ENCODE data around the gene ST6GAL1.

Gene ST6GAL1

DNA sequence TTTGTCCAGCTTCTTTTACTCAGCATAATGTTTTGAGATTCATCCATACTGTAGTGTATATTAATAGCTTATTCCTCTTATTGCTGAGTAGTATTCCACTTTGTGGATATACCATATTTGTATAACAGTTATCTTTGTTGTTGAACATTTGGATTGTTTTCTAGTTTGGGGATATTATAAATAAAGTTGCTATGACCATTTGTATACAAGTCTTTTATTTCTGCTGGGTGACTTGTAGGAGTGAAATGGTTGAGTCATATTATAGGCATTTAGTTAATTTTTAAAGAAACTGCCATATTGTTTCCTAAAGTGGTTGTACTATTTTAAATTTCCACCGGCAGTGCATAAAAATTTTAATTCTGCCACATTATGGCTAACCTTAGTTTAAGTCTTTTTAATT lies 155.6 kb downstream of the ST6GAL1 start:
- Histone ChIP-seq H3K27ac (ENCODE audit: low read length) (no peak overlapping the region), H3K4me1 (ENCODE audit: control insufficient read depth, insufficient read depth, low read length) (0 out of 2 replicates have a peak, but pooled peaks cover 2% of the 10 kb centered on the region), H3K9me3 (ENCODE audit: control insufficient read depth, insufficient read depth, low read length) (no peaks in the 10 kb centered on the region), H3K36me3 (ENCODE audit: control insufficient read depth, insufficient read depth, low read length) (no peaks in the 10 kb centered on the region), H3K4me3 (ENCODE audit: low read length) (no peak overlapping the region), H3K27me3 (ENCODE audit: control insufficient read depth, insufficient read depth, low read length) (no peaks in the 10 kb centered on the region)
- no peak for DNase-seq (ENCODE audit: low read depth, low spot score)
- no CpG with 5 or more reads among the region's 1 CpG for WGBS (ENCODE audit: insufficient coverage, insufficient read length)

DNA sequence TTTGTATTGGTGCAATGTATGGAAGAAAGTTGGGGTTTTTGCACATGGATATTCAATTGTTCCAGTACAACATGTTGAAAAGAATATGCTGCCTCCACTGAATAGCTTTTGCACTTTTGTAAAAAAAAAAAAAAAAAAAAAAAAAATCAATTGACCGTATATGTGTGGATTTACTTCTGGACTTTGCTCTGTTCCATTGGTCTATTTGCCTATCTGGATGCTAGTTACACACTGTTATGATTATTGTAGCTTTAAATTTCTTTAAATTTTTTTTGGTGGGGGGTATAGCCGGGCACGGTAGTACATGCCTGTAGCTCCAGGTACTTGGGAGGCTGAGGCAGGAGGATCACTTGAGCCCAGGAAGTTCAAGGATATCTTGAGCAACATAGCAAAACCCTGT lies 156.5 kb downstream of the ST6GAL1 start:
- H3K27me3 ChIP-seq (ENCODE audit: control insufficient read depth, insufficient read depth, low read length) = no peaks in the 10 kb centered on the region
- no peaks in the 10 kb centered on the region for H3K36me3 ChIP-seq (ENCODE audit: control insufficient read depth, insufficient read depth, low read length)
- H3K27ac ChIP-seq (ENCODE audit: low read length) = no peak overlapping the region
- WGBS (ENCODE audit: insufficient coverage, insufficient read length) = no CpG with 5 or more reads among the region's 3 CpGs
- H3K9me3 ChIP-seq (ENCODE audit: control insufficient read depth, insufficient read depth, low read length) = no peaks in the 10 kb centered on the region
- H3K4me3 ChIP-seq (ENCODE audit: low read length) = no peak overlapping the region
- no peak for DNase-seq (ENCODE audit: low read depth, low spot score)
- H3K4me1 ChIP-seq (ENCODE audit: control insufficient read depth, insufficient read depth, low read length) = 0 out of 2 replicates have a peak, but pooled peaks cover 2% of the 10 kb centered on the region

DNA sequence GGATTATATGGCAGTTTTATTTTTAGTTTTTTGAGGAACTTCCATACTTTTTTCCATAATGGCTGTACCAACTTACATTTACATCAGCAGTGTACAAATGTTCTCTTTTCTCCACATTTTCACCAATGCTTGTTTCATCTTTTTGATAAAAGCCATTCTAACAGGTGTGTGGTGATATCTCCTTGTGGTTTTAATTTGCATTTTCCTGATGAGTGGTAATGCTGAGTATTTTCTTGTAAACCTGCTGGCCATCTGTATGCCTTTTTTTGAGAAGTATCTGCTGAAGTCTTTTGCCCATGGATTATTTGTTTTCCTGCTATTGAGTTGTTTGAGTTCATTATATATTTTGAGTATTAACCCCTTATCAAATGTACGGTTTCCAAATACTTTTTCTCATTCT lies 158.4 kb downstream of the ST6GAL1 start:
- no peaks in the 10 kb centered on the region for H3K9me3 ChIP-seq (ENCODE audit: control insufficient read depth, insufficient read depth, low read length)
- H3K36me3 ChIP-seq (ENCODE audit: control insufficient read depth, insufficient read depth, low read length) = no peaks in the 10 kb centered on the region
- DNase-seq (ENCODE audit: low read depth, low spot score) = no peak
- no peak overlapping the region for H3K27ac ChIP-seq (ENCODE audit: low read length)
- WGBS (ENCODE audit: insufficient coverage, insufficient read length) = no CpG with 5 or more reads among the region's 1 CpG
- H3K4me3 ChIP-seq (ENCODE audit: low read length) = no peak overlapping the region
- H3K27me3 ChIP-seq (ENCODE audit: control insufficient read depth, insufficient read depth, low read length) = no peaks in the 10 kb centered on the region
- 0 out of 2 replicates have a peak, but pooled peaks cover 2% of the 10 kb centered on the region for H3K4me1 ChIP-seq (ENCODE audit: control insufficient read depth, insufficient read depth, low read length)

DNA sequence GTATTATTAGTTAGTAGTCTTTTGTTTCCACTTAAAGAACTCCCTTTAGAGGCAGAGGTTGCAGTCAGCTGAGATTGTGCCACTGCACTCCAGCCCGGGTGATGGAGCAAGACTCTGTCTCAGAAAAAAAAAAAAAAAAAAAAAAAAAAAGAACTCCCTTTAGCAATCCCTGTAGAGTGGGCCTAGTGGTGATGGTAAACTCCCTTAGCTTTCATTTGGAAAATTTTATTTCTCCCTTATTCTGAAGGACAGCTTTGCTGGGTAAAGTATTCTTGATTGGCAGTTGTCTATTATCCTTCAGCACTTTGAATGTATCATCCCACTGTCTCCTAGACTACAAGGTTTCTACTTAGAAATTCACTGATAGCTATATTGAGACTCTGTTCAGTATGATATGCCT lies 163.0 kb downstream of the ST6GAL1 start:
- no peak for DNase-seq (ENCODE audit: low read depth, low spot score)
- Histone ChIP-seq H3K27me3 (ENCODE audit: control insufficient read depth, insufficient read depth, low read length) (no peaks in the 10 kb centered on the region), H3K27ac (ENCODE audit: low read length) (no peak overlapping the region), H3K4me1 (ENCODE audit: control insufficient read depth, insufficient read depth, low read length) (no peaks in the 10 kb centered on the region), H3K4me3 (ENCODE audit: low read length) (no peak overlapping the region), H3K36me3 (ENCODE audit: control insufficient read depth, insufficient read depth, low read length) (no peaks in the 10 kb centered on the region), H3K9me3 (ENCODE audit: control insufficient read depth, insufficient read depth, low read length) (0 out of 2 replicates have a peak, but pooled peaks cover 1% of the 10 kb centered on the region)
- WGBS (ENCODE audit: insufficient coverage, insufficient read length) = no CpG with 5 or more reads among the region's 1 CpG

DNA sequence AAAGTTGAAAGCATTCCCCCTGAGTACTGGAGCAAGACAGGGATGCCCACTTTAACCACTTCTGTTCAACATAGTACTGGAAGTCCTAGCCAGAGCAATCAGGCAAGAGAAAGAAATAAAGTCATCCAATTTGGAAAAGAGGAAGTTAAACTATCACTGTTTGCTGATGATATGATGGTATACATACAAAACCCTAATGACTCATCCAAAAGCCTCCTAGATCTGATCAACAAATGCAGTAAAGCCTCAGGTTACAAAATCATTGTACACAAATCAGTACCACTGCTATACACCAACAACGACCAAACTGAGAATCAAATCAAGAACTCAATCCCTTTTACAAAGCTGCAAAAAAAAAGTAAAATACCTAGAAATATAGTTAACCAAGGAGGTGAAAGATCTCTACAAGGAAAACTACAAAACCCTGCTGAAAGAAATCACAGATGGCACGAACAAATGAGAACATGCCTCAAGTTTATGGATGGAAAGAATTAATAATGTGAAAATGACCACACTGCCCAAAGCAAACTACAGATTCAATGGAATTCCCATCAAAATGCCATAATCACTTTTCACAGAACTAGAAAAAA lies 168.7 kb downstream of the ST6GAL1 start:
- H3K27ac ChIP-seq (ENCODE audit: low read length) = no peak overlapping the region
- H3K27me3 ChIP-seq (ENCODE audit: control insufficient read depth, insufficient read depth, low read length) = no peaks in the 10 kb centered on the region
- no CpG with 5 or more reads among the region's 2 CpGs for WGBS (ENCODE audit: insufficient coverage, insufficient read length)
- 0 out of 2 replicates have a peak, but pooled peaks cover 1% of the 10 kb centered on the region for H3K4me1 ChIP-seq (ENCODE audit: control insufficient read depth, insufficient read depth, low read length)
- no peaks in the 10 kb centered on the region for H3K36me3 ChIP-seq (ENCODE audit: control insufficient read depth, insufficient read depth, low read length)
- no peak overlapping the region for H3K4me3 ChIP-seq (ENCODE audit: low read length)
- 0 out of 2 replicates have a peak, but pooled peaks cover 1% of the 10 kb centered on the region for H3K9me3 ChIP-seq (ENCODE audit: control insufficient read depth, insufficient read depth, low read length)
- DNase-seq (ENCODE audit: low read depth, low spot score) = no peak

DNA sequence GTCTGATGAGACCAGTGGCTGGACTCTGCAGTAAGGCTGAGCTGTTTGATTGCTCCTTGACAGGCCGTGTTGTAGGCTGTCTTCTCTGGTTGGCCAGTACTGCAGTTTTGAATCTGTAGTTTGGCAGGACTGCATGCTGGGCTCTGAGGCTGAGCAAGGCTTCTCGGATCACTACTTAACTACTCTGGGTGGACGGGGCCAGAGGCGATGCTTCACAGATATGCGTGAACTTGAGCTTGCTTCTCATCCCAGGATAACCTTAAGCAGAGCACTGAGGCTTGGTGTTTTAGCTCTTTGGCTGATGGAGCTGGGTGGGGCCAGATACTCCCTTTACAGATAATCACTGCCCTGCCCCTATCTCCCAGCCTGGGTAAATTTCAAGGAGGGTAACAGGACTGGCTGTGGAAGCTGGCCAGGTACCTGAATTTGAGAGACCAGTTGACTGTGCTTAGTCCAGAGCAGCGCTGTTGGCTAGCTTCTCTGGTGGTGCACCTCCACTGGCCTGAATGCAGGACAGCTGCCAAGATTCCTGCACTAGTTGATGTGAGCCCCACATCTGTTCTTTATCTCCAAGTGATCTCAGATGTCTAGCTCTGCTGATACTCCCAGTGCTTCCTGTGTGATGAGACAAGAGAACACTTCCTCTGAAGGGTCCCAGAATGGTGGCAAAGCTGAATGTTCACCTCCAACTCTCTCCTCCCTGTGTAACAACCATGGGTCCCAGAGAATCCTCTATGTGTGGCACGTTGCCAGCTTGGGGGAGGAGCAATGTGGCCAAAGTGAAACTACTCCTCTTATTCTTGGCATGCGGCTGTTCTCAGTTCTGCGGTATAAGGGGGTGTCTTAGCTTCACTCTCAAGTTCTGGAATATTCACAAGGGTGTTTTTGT lies 171.1 kb downstream of the ST6GAL1 start:
- H3K4me1 ChIP-seq (ENCODE audit: control insufficient read depth, insufficient read depth, low read length) = peaks cover 4% of the 10 kb centered on the region; the same call in 1 of the 2 replicates
- H3K27me3 ChIP-seq (ENCODE audit: control insufficient read depth, insufficient read depth, low read length) = no peaks in the 10 kb centered on the region
- no peak overlapping the region for H3K4me3 ChIP-seq (ENCODE audit: low read length)
- no CpG with 5 or more reads among the region's 9 CpGs for WGBS (ENCODE audit: insufficient coverage, insufficient read length)
- no peak overlapping the region for H3K27ac ChIP-seq (ENCODE audit: low read length)
- H3K9me3 ChIP-seq (ENCODE audit: control insufficient read depth, insufficient read depth, low read length) = no peaks in the 10 kb centered on the region
- no peaks in the 10 kb centered on the region for H3K36me3 ChIP-seq (ENCODE audit: control insufficient read depth, insufficient read depth, low read length)
- no peak for DNase-seq (ENCODE audit: low read depth, low spot score)

DNA sequence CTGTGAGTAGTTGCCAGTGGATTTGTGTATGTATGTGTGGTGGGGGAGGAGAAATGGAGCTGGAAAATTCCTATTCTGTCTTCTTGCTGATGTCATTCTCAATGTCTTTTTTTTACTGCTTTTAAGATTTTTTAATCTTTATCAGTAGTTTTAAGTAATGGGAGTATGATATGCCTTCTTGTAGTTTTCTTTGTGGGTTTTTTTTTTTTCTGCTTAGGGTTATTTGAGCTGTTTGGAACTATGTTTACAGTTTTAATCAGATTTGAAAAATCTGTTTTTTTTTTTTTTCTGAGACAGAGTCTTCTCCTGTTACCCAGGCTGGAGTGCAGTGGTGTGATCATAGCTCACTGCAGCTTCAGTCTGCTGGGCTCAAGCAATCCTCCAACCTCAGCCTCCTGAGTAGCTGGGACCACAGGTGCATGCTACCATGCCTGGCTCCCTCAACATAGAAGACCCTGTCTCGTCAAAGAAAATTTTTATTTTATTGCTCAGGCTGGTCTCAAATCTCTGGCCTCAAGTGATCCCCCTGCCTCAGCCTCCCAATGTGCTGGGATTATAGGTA lies 171.8 kb downstream of the ST6GAL1 start:
- Histone ChIP-seq H3K36me3 (ENCODE audit: control insufficient read depth, insufficient read depth, low read length) (no peaks in the 10 kb centered on the region), H3K4me1 (ENCODE audit: control insufficient read depth, insufficient read depth, low read length) (peaks cover 4% of the 10 kb centered on the region; the same call in 1 of the 2 replicates), H3K27me3 (ENCODE audit: control insufficient read depth, insufficient read depth, low read length) (no peaks in the 10 kb centered on the region), H3K9me3 (ENCODE audit: control insufficient read depth, insufficient read depth, low read length) (no peaks in the 10 kb centered on the region), H3K4me3 (ENCODE audit: low read length) (no peak overlapping the region), H3K27ac (ENCODE audit: low read length) (no peak overlapping the region)
- DNase-seq (ENCODE audit: low read depth, low spot score) = no peak
- WGBS (ENCODE audit: insufficient coverage, insufficient read length) = no CpG with 5 or more reads among the region's 1 CpG

DNA sequence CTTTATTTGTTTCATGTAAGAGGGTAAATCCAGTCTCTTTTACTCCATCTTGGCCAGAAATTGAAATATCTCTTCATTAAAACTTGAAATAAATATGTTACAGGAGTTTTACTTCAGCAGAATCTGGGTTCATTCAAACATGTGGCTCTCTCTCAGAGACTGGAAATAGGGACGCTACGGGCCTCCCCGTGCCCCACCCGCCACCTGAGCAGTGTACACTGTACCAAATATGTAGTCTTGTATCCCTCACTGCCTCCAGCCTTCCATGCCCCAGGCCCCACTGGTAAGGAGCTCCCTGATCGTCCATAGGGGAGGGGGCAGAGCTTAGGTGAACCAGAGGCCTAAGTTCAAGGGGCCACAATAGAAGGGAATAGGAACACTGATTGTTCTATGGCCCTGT lies 172.9 kb downstream of the ST6GAL1 start:
- Histone ChIP-seq H3K27ac (ENCODE audit: low read length) (no peak overlapping the region), H3K27me3 (ENCODE audit: control insufficient read depth, insufficient read depth, low read length) (no peaks in the 10 kb centered on the region), H3K4me3 (ENCODE audit: low read length) (no peak overlapping the region), H3K4me1 (ENCODE audit: control insufficient read depth, insufficient read depth, low read length) (peaks cover 4% of the 10 kb centered on the region; the same call in 1 of the 2 replicates), H3K9me3 (ENCODE audit: control insufficient read depth, insufficient read depth, low read length) (no peaks in the 10 kb centered on the region), H3K36me3 (ENCODE audit: control insufficient read depth, insufficient read depth, low read length) (no peaks in the 10 kb centered on the region)
- no peak for DNase-seq (ENCODE audit: low read depth, low spot score)
- no CpG with 5 or more reads among the region's 5 CpGs for WGBS (ENCODE audit: insufficient coverage, insufficient read length)

DNA sequence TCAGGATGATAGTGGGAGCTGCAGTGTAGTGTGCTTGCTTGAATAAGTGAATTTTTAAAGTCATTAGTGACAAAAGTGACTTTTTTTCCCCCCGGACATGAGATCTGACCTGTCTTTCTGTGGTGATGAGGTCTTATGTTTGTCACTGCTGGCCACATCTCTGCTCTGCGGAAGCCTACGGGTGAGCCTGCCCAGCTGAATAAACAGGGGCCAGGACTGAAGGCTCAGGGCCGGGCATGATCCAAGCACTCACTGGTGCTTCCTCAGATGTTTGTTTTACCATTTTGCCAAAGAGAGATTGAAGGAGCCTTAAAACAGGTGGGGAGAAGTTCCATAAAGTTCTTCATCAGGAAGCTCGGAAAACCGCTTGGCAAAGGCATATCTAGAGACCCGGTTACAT lies 174.0 kb downstream of the ST6GAL1 start:
- Histone ChIP-seq H3K27ac (ENCODE audit: low read length) (no peak overlapping the region), H3K27me3 (ENCODE audit: control insufficient read depth, insufficient read depth, low read length) (no peaks in the 10 kb centered on the region), H3K4me1 (ENCODE audit: control insufficient read depth, insufficient read depth, low read length) (peaks cover 4% of the 10 kb centered on the region; the same call in 1 of the 2 replicates), H3K9me3 (ENCODE audit: control insufficient read depth, insufficient read depth, low read length) (no peaks in the 10 kb centered on the region), H3K4me3 (ENCODE audit: low read length) (no peak overlapping the region), H3K36me3 (ENCODE audit: control insufficient read depth, insufficient read depth, low read length) (no peaks in the 10 kb centered on the region)
- DNase-seq (ENCODE audit: low read depth, low spot score) = no peak
- no CpG with 5 or more reads among the region's 7 CpGs for WGBS (ENCODE audit: insufficient coverage, insufficient read length)

DNA sequence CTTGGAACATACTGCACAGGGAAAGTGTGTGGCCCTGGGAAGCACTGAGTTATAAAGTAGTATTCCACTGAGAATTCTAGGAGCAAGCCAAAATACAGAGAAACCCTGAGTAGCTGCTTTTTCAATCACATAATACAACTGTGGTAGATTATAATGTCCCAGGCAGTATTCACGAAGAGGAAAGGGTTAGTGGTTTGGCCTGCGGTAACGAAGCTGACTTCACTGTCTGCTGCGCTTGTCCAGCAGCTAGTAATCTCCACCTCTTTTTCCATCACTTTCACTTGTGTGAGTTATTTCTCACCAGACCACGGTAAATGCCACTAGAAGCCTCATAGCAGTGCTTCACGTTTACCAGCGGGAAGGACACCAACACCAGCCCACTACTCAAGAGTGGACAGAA lies 174.6 kb downstream of the ST6GAL1 start:
- Histone ChIP-seq H3K9me3 (ENCODE audit: control insufficient read depth, insufficient read depth, low read length) (no peaks in the 10 kb centered on the region), H3K36me3 (ENCODE audit: control insufficient read depth, insufficient read depth, low read length) (no peaks in the 10 kb centered on the region), H3K4me3 (ENCODE audit: low read length) (no peak overlapping the region), H3K27me3 (ENCODE audit: control insufficient read depth, insufficient read depth, low read length) (no peaks in the 10 kb centered on the region), H3K4me1 (ENCODE audit: control insufficient read depth, insufficient read depth, low read length) (peaks cover 4% of the 10 kb centered on the region; the same call in 1 of the 2 replicates), H3K27ac (ENCODE audit: low read length) (no peak overlapping the region)
- no peak for DNase-seq (ENCODE audit: low read depth, low spot score)
- WGBS (ENCODE audit: insufficient coverage, insufficient read length) = no CpG with 5 or more reads among the region's 7 CpGs
